ENCODE results near the gene STIM1.

- TF ChIP-seq CTCF (IDR thresholded peaks at IDR 0.05) (no peak), SIN3A (IDR thresholded peaks at IDR 0.05; ENCODE audit: borderline replicate concordance, insufficient read depth, low read depth, low read length) (no peak)
Measured at GRCh38 chr11:4026389-4026788, 170.9 kb downstream of the STIM1 start.

Data from Panc1 (cell line).